SK-N-SH (cell line): ENCODE measurements around the gene KLHDC7B.

Source experiments
- CTCF ChIP-seq: fragments of 200-600 bp; sonication (generic); IDR thresholded peaks from 2 replicates; pipeline ENCODE4 v1.6.1; 2017; ENCODE audit warnings: antibody characterized with exemption, mild to moderate bottlenecking, moderate library complexity
- GABPA ChIP-seq: IDR thresholded peaks from 2 replicates; pipeline ENCODE4 v1.4.0; 2012; ENCODE audit warnings: low read depth, mild to moderate bottlenecking
- REST ChIP-seq: IDR thresholded peaks from 2 replicates; pipeline ENCODE4 v1.6.1; 2012; ENCODE audit warnings: mild to moderate bottlenecking, low read depth, low read length, moderate library complexity
- TF ChIP-seq, protein P1 (sequence below): IDR thresholded peaks from 2 replicates; pipeline ENCODE4 v1.4.0; 2012; ENCODE audit warnings: low read depth
- TF ChIP-seq, protein P2 (sequence below): IDR thresholded peaks from 2 replicates; pipeline ENCODE4 v1.4.0; 2012; ENCODE audit warnings: low read depth, borderline replicate concordance

DNA sequence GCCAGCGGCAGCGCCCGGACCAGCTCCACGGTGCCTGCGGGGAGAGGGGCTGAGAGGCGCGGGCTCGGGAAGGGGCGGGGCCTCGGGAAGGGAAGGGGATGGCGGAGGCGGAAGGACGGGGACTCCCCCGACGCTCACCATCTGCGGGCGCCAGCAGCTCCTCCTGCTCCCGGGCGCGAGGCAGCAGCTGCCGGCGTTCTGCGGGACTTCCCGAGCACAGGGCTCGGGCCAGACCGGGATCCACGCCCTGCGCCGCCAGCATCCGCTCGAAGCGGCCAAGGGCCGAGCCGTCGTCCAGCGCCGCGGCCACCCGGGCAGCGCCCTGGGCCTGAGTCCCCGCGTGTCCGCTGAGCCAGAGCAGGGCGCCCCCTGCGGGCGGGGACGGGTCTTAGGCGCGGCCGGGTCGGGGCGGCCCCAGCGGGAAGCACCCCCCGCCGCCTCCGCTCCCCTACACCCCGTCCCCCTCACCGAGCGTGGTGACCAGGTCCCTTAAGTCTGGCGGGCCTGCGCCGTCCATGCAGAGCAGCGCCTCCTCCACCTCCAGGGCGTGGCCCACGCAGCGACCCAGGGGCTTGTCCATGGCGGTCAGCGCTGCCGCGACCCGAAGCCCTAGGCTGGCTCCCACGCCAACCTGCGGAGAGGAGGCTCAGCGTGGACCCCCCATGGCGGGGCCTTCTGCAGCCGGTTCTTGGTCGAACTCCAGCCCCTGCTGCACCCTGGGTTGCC, 19.4 kb upstream of the KLHDC7B start:
- TF ChIP-seq CTCF (peak; percentile 65), REST (no peak), GABPA (peak; percentile 40; the same call in 1 of the 2 replicates)
- TF ChIP-seq, protein P1, sequence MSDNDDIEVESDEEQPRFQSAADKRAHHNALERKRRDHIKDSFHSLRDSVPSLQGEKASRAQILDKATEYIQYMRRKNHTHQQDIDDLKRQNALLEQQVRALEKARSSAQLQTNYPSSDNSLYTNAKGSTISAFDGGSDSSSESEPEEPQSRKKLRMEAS = peak; percentile 58
- TF ChIP-seq, protein P2, sequence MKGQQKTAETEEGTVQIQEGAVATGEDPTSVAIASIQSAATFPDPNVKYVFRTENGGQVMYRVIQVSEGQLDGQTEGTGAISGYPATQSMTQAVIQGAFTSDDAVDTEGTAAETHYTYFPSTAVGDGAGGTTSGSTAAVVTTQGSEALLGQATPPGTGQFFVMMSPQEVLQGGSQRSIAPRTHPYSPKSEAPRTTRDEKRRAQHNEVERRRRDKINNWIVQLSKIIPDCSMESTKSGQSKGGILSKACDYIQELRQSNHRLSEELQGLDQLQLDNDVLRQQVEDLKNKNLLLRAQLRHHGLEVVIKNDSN = no peak
